ENCODE data around the gene SLC9A2. TPM values are rescaled to one million over a fixed set of nuclear protein-coding genes. Genes with fewer than 3 reads are reported as not detected.
A peak's percentile ranks its signal among the peaks of the same experiment; 100 is the strongest.

The SLC9A2 gene
- total and polyA plus RNA-seq, 8 donors, result 0.10 to 0.58 (median 0.29) TPM

DNA sequence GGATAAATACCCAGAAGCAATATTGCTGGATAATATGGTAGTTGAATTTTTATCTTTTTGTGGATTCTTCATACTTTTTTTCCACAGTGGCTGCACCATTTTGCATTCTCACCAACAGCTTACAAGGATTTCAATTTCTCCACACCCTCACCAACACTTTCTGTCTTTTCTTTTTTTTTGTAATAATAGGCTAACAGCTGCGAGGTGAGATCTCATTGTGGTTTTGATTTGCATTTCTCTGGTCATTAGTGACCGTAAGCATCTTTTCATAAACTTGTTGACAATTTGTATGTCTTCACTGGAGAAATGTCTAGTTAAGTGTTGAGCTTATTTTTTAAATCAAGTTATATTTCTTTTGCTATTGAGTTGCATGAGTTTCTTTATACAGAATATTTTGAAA is 17.6 kb upstream of the SLC9A2 start:
- H3K27me3 ChIP-seq, result no peaks in the 10 kb centered on the region
- ATAC-seq (no peak), DNase-seq (no peak)
- no peaks in the 10 kb centered on the region for H3K36me3 ChIP-seq
- H3K4me3 ChIP-seq, result no peak overlapping the region
- no peaks in the 10 kb centered on the region for H3K9me3 ChIP-seq
- intact Hi-C loops (cut with DNase I), result no loop called here
- no peak overlapping the region for H3K27ac ChIP-seq
- TF ChIP-seq, protein P1, sequence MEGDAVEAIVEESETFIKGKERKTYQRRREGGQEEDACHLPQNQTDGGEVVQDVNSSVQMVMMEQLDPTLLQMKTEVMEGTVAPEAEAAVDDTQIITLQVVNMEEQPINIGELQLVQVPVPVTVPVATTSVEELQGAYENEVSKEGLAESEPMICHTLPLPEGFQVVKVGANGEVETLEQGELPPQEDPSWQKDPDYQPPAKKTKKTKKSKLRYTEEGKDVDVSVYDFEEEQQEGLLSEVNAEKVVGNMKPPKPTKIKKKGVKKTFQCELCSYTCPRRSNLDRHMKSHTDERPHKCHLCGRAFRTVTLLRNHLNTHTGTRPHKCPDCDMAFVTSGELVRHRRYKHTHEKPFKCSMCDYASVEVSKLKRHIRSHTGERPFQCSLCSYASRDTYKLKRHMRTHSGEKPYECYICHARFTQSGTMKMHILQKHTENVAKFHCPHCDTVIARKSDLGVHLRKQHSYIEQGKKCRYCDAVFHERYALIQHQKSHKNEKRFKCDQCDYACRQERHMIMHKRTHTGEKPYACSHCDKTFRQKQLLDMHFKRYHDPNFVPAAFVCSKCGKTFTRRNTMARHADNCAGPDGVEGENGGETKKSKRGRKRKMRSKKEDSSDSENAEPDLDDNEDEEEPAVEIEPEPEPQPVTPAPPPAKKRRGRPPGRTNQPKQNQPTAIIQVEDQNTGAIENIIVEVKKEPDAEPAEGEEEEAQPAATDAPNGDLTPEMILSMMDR (IDR thresholded peaks at IDR 0.05), result no peak
- peaks cover 0 to 8% of the 10 kb centered on the region in 2 donors for H3K4me1 ChIP-seq

DNA sequence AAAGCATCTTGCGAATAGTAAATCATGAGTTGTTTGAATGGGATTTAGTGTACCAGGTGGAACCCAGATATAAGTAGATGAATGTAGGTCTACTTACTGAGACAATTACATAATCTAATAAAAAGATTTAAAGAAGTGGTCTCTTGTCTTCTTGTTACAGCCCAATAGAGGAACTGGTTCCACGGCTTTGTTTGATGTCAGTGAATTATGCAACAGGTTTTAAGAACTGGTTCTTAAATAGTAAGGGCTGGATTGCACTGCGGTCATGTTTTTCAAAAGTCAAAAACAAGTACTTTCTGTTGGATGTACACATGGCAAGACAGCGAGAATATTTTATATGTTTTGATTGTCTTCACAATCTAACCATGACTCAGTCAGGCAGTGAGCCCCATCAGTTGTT is 15.4 kb upstream of the SLC9A2 start:
- Histone ChIP-seq H3K4me1 (peaks cover 0 to 8% of the 10 kb centered on the region in 2 donors), H3K4me3 (no peak overlapping the region), H3K9me3 (no peaks in the 10 kb centered on the region), H3K36me3 (no peaks in the 10 kb centered on the region), H3K27ac (no peak overlapping the region), H3K27me3 (no peaks in the 10 kb centered on the region)
- DNase-seq (peak in 1 of 4 donors; percentile 59), ATAC-seq (peak; percentile 77)
- intact Hi-C loops (cut with DNase I), result no loop called here
- TF ChIP-seq, protein P1 (IDR thresholded peaks at IDR 0.05), result no peak

DNA sequence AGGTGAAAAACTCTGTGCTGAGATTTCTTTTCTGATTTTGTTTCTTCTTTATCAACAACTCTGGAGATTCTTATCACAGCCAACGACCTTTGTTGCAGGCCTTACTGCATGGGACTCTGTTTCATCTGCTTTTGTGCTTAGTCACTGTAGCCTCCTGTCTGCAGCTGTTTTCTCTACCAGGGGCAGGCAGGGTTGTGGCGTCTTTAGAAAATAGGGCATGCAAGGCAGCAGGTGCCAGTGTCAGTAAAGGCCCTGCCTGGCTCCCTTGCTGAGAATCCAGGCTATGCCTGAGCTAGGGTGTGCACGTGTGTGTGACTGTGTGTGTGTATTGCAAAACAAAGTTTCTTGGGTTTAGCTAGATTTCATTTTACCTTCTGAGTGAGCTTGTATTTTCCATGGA is 14.6 kb upstream of the SLC9A2 start:
- TF ChIP-seq, protein P1 (IDR thresholded peaks at IDR 0.05), result no peak
- H3K36me3 ChIP-seq, result no peaks in the 10 kb centered on the region
- no peak overlapping the region for H3K4me3 ChIP-seq
- H3K27me3 ChIP-seq, result no peaks in the 10 kb centered on the region
- H3K27ac ChIP-seq, result no peak overlapping the region
- DNase-seq (no peak), ATAC-seq (peak; percentile 38)
- intact Hi-C loops (cut with DNase I), result no loop called here
- no peaks in the 10 kb centered on the region for H3K9me3 ChIP-seq
- H3K4me1 ChIP-seq, result peaks cover 0 to 8% of the 10 kb centered on the region in 2 donors

DNA sequence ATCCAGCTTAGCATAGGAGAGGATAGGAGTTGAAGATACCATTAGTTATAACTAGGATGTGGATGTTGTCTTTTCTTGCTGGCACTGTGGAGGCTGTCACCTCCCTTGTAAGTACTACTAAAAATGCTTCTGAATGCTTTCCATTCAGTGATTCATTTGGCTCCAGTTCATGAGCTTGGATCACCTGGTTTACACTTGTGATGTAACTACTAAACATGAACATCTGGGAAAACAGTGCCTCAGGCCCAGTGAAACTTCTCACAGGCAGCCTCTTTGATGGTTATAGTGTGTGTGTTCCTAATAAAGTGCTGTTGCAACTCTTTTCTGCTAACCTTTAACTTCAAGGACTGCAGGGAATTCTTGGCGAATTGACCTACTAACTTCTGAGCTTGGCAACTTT is 13.0 kb upstream of the SLC9A2 start:
- Histone ChIP-seq H3K27ac (no peak overlapping the region), H3K27me3 (no peaks in the 10 kb centered on the region), H3K4me1 (peaks cover 0 to 8% of the 10 kb centered on the region in 2 donors), H3K9me3 (no peaks in the 10 kb centered on the region), H3K36me3 (no peaks in the 10 kb centered on the region), H3K4me3 (no peak overlapping the region)
- peak; percentile 73 for ATAC-seq
- intact Hi-C loops (cut with DNase I), result no loop called here
- TF ChIP-seq, protein P1 (IDR thresholded peaks at IDR 0.05), result no peak
- DNase-seq, result no peak

DNA sequence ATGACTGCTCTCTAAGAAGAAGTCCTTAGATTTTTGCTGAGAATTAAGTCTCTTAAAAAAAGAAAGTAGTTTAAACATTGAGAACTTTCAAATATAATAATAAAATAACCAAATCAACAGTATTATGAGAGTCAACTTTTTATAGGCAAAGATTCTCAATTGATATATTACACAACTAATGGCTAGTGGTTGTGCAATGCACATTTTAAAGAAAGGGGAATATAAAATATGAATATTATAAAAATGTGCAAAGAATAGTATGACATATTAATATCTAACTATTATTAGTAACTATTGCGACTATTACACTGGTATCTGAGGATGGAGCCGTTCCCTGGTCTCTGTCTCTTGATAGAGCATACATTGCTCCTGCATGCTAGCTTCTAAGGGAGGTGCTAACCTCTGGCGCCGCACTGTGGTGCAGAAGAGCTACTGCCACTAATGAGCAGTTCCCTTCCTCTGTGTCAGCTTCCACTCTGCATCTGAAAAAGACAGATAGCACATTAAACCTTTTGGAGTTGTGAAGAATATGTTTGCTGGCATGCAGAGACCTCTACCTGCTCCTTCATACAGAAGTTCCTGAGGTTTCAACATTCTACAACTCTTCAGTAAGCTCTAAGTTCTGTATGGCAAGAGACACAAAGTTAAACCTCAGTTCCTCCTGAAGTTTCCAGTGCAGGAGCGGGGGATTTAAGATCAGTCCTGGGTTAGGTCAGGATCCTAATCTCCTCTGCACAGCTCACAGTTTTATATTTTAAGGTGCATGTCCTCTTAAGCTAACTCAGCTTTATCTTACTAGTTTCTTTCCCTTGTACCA is 3.5 kb upstream of the SLC9A2 start:
- no peak overlapping the region for H3K27ac ChIP-seq
- ATAC-seq, result peak; percentile 86
- no peaks in the 10 kb centered on the region for H3K9me3 ChIP-seq
- peaks cover 13 to 20% of the 10 kb centered on the region in 2 donors for H3K4me1 ChIP-seq
- H3K27me3 ChIP-seq, result peaks cover 37 to 75% of the 10 kb centered on the region in 2 donors
- DNase-seq, result peak in 3 of 4 donors; percentile 58 to 86 (median 65)
- TF ChIP-seq, protein P1 (IDR thresholded peaks at IDR 0.05), result peak; percentile 63 to 74
- intact Hi-C loops (cut with DNase I), result loop anchor here in 1 of 2 donors (10.0 kb wide), 1 partner anchor 141 kb away; the partner anchor contains the start of gene SLC9A4
- no peaks in the 10 kb centered on the region for H3K36me3 ChIP-seq
- no peak overlapping the region for H3K4me3 ChIP-seq

Measured in left lung (tissue), 10 donors.